Aorta (tissue), 5 donors: ENCODE results near the gene PALLD. TPM values are rescaled to one million over a fixed set of nuclear protein-coding genes. Genes with fewer than 3 reads are reported as not detected.

Experiments used
- ATAC-seq: fragments of 200-7000 bp; cut with Tn5 transposase; one replicate; pipeline ENCODE4 v1.9.1; 2022; ENCODE audit warnings: moderate library complexity; ENCODE audit not compliant: low FRiP score
- DNase-seq, 2 donors: peaks; one replicate each; pipeline ENCODE4 v3.0.0-alpha.2; 2020
- H3K27ac ChIP-seq, 2 donors: one replicate each; pipeline ENCODE4 v1.5.1; 2013; ENCODE audit warnings: low read length in 2 of 2, mild to moderate bottlenecking in 2 of 2, moderate library complexity in 2 of 2, control low read depth in 1 of 2, inconsistent platforms in 1 of 2, low read depth in 1 of 2
- H3K27me3 ChIP-seq, 2 donors: one replicate each; pipeline ENCODE4 v1.6.1; 2013; ENCODE audit warnings: control low read depth in 1 of 2, low read length in 1 of 2, mild to moderate bottlenecking in 1 of 2, moderate library complexity in 1 of 2; ENCODE audit not compliant: insufficient read depth in 2 of 2, control insufficient read depth in 1 of 2
- H3K36me3 ChIP-seq, 2 donors: one replicate each; pipeline ENCODE4 v1.6.1; 2013; ENCODE audit warnings: control low read depth in 1 of 2, low read length in 1 of 2, mild to moderate bottlenecking in 1 of 2; ENCODE audit not compliant: insufficient read depth in 2 of 2, control insufficient read depth in 1 of 2
- H3K4me1 ChIP-seq, 2 donors: one replicate each; pipeline ENCODE4 v1.6.1; 2013; ENCODE audit warnings: low read length in 2 of 2, control low read depth in 1 of 2, mild to moderate bottlenecking in 1 of 2, moderate library complexity in 1 of 2; ENCODE audit not compliant: insufficient read depth in 2 of 2, control insufficient read depth in 1 of 2
- H3K4me3 ChIP-seq, 2 donors: one replicate each; pipeline ENCODE4 v1.5.1; 2013; ENCODE audit warnings: low read length in 2 of 2, control low read depth in 1 of 2, mild to moderate bottlenecking in 1 of 2
- H3K9me3 ChIP-seq: one replicate; pipeline ENCODE4 v1.6.1; 2013; ENCODE audit warnings: mild to moderate bottlenecking, low read length; ENCODE audit not compliant: control insufficient read depth
- WGBS, 2 donors: extraction: QIAGEN DNeasy Blood & Tissue Kit; methylation state at CpG; one replicate each; pipeline ENCODE4 v1.1.7; 2013; 5-methylcytosine and 5-hydroxymethylcytosine counted together
- intact Hi-C, 2 donors: fragments of 100-400 bp; cut with DNase I; formaldehyde crosslinking; loops; one replicate each; pipeline versions ENCODE4 v1.14.2 to v1.15.0; 2022
- polyA plus RNA-seq, 2 donors: library from polyadenylated mRNA; stranded (reverse); fragments of 200-250 nt; gene quantifications; one replicate each; pipeline ENCODE4 v1.2.3, GENCODE V29; 2013
- total RNA-seq, 2 donors: library from RNA; stranded (reverse); fragmentation: NEBNext Ultra II Directional; extraction: Animal tissue kit (Norgen Biotek cat#: 25700); gene quantifications; one replicate each; pipeline ENCODE4 v1.2.1, GENCODE V29; 2021
- donor health status: healthy with polysubstance abuse.
- donor health status: Bipolar disorder and iron deficiency.
- donor health status: DM: no; HTN: no; CAD: no.
- donor health status: DM: no; HTN: no; CAD: no.
- donor health status: DM: yes; HTN: yes; CAD: no.

The PALLD gene
- total and polyA plus RNA-seq, 4 donors: 253 to 626 (median 464) TPM

GRCh38 chr4:168717847-168718246, 221.0 kb downstream of the PALLD start:
- intact Hi-C loops: loop anchor here (10.0 kb wide), 3 partner anchors 47 to 297 kb away; partner anchors contain the start of gene CBR4 (in 1 of the 2)
- DNase-seq (no peak), ATAC-seq (peak; percentile 58)
- Histone ChIP-seq H3K27me3 (no peaks in the 10 kb centered on the region), H3K36me3 (no peaks in the 10 kb centered on the region), H3K27ac (peak overlapping the region in 1 of 2 donors; percentile 94), H3K4me3 (no peak overlapping the region), H3K9me3 (no peaks in the 10 kb centered on the region), H3K4me1 (peaks cover 2 to 8% of the 10 kb centered on the region in 2 donors)
- 6 to 8% methylated on average over 3 of the region's 3 CpGs for WGBS, 2 donors

GRCh38 chr4:168719725-168720124, 222.9 kb downstream of the PALLD start:
- WGBS, 2 donors: 98 to 100% methylated on average over 1 of the region's 1 CpG
- intact Hi-C loops: loop anchor here (5.0 to 10.0 kb wide), 4 partner anchors 38 to 295 kb away; partner anchors contain the start of gene CBR4 (in 1 of the 2)
- H3K27me3 ChIP-seq: no peaks in the 10 kb centered on the region
- H3K27ac ChIP-seq: no peak overlapping the region
- ATAC-seq (no peak), DNase-seq (no peak)
- no peaks in the 10 kb centered on the region for H3K9me3 ChIP-seq
- no peaks in the 10 kb centered on the region for H3K36me3 ChIP-seq
- H3K4me1 ChIP-seq: peaks cover 4 to 6% of the 10 kb centered on the region in 2 donors
- H3K4me3 ChIP-seq: no peak overlapping the region

GRCh38 chr4:168720396-168720900, 223.6 kb downstream of the PALLD start:
- Histone ChIP-seq H3K36me3 (no peaks in the 10 kb centered on the region), H3K4me1 (peaks cover 4 to 6% of the 10 kb centered on the region in 2 donors), H3K27me3 (no peaks in the 10 kb centered on the region), H3K4me3 (no peak overlapping the region), H3K9me3 (no peaks in the 10 kb centered on the region), H3K27ac (no peak overlapping the region)
- intact Hi-C loops: loop anchor here in 1 of 2 donors (5.0 kb wide), 1 partner anchor 37 kb away; no protein-coding TSS in a partner anchor
- ATAC-seq: no peak
- WGBS, 2 donors: 88 to 92% methylated on average over 4 of the region's 4 CpGs
- DNase-seq: no peak

GRCh38 chr4:168722391-168722790, 225.5 kb downstream of the PALLD start:
- H3K27ac ChIP-seq: no peak overlapping the region
- H3K4me1 ChIP-seq: peaks cover 2 to 4% of the 10 kb centered on the region in 2 donors
- no peak for ATAC-seq
- no peaks in the 10 kb centered on the region for H3K36me3 ChIP-seq
- H3K9me3 ChIP-seq: no peaks in the 10 kb centered on the region
- no peak overlapping the region for H3K4me3 ChIP-seq
- no peak for DNase-seq
- WGBS, 2 donors: 43 to 94% methylated on average over 2 of the region's 2 CpGs
- intact Hi-C loops: loop anchor here in 1 of 2 donors (5.0 kb wide), 1 partner anchor 35 kb away; no protein-coding TSS in a partner anchor
- H3K27me3 ChIP-seq: no peaks in the 10 kb centered on the region

GRCh38 chr4:168723020-168723419, 226.2 kb downstream of the PALLD start:
- ATAC-seq (no peak), DNase-seq (no peak)
- H3K9me3 ChIP-seq: no peaks in the 10 kb centered on the region
- H3K4me3 ChIP-seq: no peak overlapping the region
- no peaks in the 10 kb centered on the region for H3K36me3 ChIP-seq
- intact Hi-C loops: loop anchor here in 1 of 2 donors (5.0 kb wide), 1 partner anchor 34 kb away; no protein-coding TSS in a partner anchor
- H3K27ac ChIP-seq: peak overlapping the region in 1 of 2 donors; percentile 17
- peaks cover 2% of the 10 kb centered on the region in 2 donors for H3K4me1 ChIP-seq
- WGBS, 2 donors: 34 to 40% methylated on average over 3 of the region's 3 CpGs
- no peaks in the 10 kb centered on the region for H3K27me3 ChIP-seq

GRCh38 chr4:168723569-168723968, 226.7 kb downstream of the PALLD start:
- Histone ChIP-seq H3K9me3 (no peaks in the 10 kb centered on the region), H3K36me3 (no peaks in the 10 kb centered on the region), H3K27me3 (no peaks in the 10 kb centered on the region), H3K27ac (no peak overlapping the region), H3K4me1 (peaks cover 2% of the 10 kb centered on the region in 2 donors), H3K4me3 (no peak overlapping the region)
- ATAC-seq (no peak), DNase-seq (no peak)
- 58 to 61% methylated on average over 4 of the region's 4 CpGs for WGBS, 2 donors
- intact Hi-C loops: loop anchor here in 1 of 2 donors (5.0 kb wide), 1 partner anchor 34 kb away; no protein-coding TSS in a partner anchor

GRCh38 chr4:168724243-168724642, 227.4 kb downstream of the PALLD start:
- DNase-seq (no peak), ATAC-seq (no peak)
- Histone ChIP-seq H3K4me3 (no peak overlapping the region), H3K9me3 (no peaks in the 10 kb centered on the region), H3K27me3 (no peaks in the 10 kb centered on the region), H3K36me3 (no peaks in the 10 kb centered on the region), H3K27ac (no peak overlapping the region), H3K4me1 (peaks cover 2% of the 10 kb centered on the region in 2 donors)
- intact Hi-C loops: loop anchor here in 1 of 2 donors (5.0 kb wide), 1 partner anchor 33 kb away; no protein-coding TSS in a partner anchor

- Histone ChIP-seq H3K27ac (no peak overlapping the region), H3K9me3 (no peaks in the 10 kb centered on the region), H3K27me3 (no peaks in the 10 kb centered on the region), H3K36me3 (no peaks in the 10 kb centered on the region), H3K4me1 (peaks cover 2% of the 10 kb centered on the region in 2 donors), H3K4me3 (no peak overlapping the region)
- WGBS, 2 donors: 83 to 84% methylated on average over 5 of the region's 5 CpGs
- DNase-seq (no peak), ATAC-seq (no peak)
- intact Hi-C loops: loop anchor here in 1 of 2 donors (5.0 kb wide), 1 partner anchor 32 kb away; no protein-coding TSS in a partner anchor
Observed at GRCh38 chr4:168724686-168725411, 228.0 kb downstream of the PALLD start.
